Upper lobe of left lung (tissue), 4 donors: ENCODE measurements around the gene AFF3.

Experiments used
- CTCF ChIP-seq, 6 experiments: fragments of 450-650 bp in 4 of 6; fragments of 200-600 bp in 2 of 6; sonication (generic) in 2 of 6; IDR thresholded peaks; one replicate each; pipeline ENCODE4 v1.5.1; 2016 to 2019; ENCODE audit warnings: antibody characterized with exemption in 6 of 6
- EP300 ChIP-seq, 4 donors: sonication (generic); formaldehyde crosslinking; IDR thresholded peaks; one replicate each; pipeline ENCODE4 v1.5.1; 2017; ENCODE audit warnings: antibody characterized with exemption in 4 of 4, control low read depth in 2 of 4

GRCh38 chr2:99710721-99711120, 431.7 kb downstream of the AFF3 start:
- TF ChIP-seq EP300 (IDR thresholded peaks at IDR 0.05) (no peak), CTCF (IDR thresholded peaks at IDR 0.05) (no peak)
